ENCODE results near the gene MSH2. TPM values are rescaled to one million over a fixed set of nuclear protein-coding genes. Genes with fewer than 3 reads are reported as not detected.
"Not testable (repeated sequence)": the region's sequence is repeated elsewhere in the genome, so short reads cannot be mapped to it uniquely, and the experiment has no call there.

The MSH2 gene
- total RNA-seq, 1 donor from 2014 or later = 9.3 TPM

DNA sequence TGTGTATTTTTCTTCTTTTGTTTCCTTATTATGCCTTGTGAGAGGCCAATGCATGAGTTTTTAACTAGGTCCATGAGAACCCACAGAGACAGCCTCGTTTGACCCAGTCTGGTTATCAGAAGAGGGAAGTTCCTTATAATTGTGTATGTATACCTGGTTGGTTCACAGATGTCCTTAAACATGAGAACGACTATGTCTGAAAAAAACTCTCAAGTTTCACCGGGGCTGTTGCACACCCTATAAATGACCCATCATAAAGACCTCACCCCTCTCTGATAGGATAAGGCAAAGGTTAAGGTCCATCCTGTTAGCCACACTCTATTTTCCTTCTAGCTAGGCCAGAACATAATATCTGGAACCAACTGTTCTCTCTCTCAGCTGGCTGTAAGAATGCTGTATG is 42.7 kb upstream of the MSH2 start:
- no peak overlapping the region for H3K27ac ChIP-seq
- no peaks in the 10 kb centered on the region for H3K27me3 ChIP-seq
- H3K4me1 ChIP-seq = no peaks in the 10 kb centered on the region
- H3K36me3 ChIP-seq = no peaks in the 10 kb centered on the region
- no peak for DNase-seq (ENCODE audit: extremely low spot score in 2 of 2)
- no peak overlapping the region for H3K4me3 ChIP-seq
- TF ChIP-seq POLR2AphosphoS5 (IDR thresholded peaks at IDR 0.05; ENCODE audit: insufficient read depth in 1 of 2, low read depth in 1 of 2) (no peak), POLR2A (IDR thresholded peaks at IDR 0.05) (no peak)
- TF ChIP-seq, protein P1, sequence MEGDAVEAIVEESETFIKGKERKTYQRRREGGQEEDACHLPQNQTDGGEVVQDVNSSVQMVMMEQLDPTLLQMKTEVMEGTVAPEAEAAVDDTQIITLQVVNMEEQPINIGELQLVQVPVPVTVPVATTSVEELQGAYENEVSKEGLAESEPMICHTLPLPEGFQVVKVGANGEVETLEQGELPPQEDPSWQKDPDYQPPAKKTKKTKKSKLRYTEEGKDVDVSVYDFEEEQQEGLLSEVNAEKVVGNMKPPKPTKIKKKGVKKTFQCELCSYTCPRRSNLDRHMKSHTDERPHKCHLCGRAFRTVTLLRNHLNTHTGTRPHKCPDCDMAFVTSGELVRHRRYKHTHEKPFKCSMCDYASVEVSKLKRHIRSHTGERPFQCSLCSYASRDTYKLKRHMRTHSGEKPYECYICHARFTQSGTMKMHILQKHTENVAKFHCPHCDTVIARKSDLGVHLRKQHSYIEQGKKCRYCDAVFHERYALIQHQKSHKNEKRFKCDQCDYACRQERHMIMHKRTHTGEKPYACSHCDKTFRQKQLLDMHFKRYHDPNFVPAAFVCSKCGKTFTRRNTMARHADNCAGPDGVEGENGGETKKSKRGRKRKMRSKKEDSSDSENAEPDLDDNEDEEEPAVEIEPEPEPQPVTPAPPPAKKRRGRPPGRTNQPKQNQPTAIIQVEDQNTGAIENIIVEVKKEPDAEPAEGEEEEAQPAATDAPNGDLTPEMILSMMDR (IDR thresholded peaks at IDR 0.05) = no peak
- intact Hi-C loops (cut with DNase I) = no loop called here
- H3K9me3 ChIP-seq = no peaks in the 10 kb centered on the region

DNA sequence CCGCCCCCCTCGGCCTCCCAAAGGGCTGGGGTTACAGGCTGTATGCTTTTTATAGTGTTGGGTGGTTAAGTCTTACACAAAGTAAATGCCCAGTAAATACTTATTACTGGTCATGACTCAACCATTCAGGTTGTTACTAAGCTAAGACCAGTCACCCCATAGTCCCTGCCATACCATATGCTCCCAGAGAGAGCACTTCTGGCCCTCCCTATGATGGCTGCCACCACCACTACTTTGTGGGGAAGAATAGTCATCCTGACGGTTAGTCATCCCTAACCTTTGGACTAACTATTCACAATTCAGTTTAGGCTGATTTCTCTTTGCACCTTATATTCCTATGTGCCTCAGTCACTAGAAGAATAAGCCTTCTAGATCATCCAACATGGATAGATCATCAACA is 42.0 kb upstream of the MSH2 start:
- H3K4me3 ChIP-seq = no peak overlapping the region
- no peaks in the 10 kb centered on the region for H3K36me3 ChIP-seq
- H3K27ac ChIP-seq = no peak overlapping the region
- no peaks in the 10 kb centered on the region for H3K4me1 ChIP-seq
- no peaks in the 10 kb centered on the region for H3K9me3 ChIP-seq
- no peak for TF ChIP-seq POLR2A (IDR thresholded peaks at IDR 0.05)
- TF ChIP-seq, protein P1 (IDR thresholded peaks at IDR 0.05) = no peak
- TF ChIP-seq POLR2AphosphoS5 (IDR thresholded peaks at IDR 0.05; ENCODE audit: insufficient read depth in 1 of 2, low read depth in 1 of 2) = no peak
- no peak for DNase-seq (ENCODE audit: extremely low spot score in 2 of 2)
- intact Hi-C loops (cut with DNase I) = no loop called here
- no peaks in the 10 kb centered on the region for H3K27me3 ChIP-seq

- H3K27ac ChIP-seq; intact Hi-C loops (cut with DNase I); DNase-seq (ENCODE audit: extremely low spot score in 2 of 2); H3K36me3 ChIP-seq; H3K4me3 ChIP-seq; H3K9me3 ChIP-seq; H3K4me1 ChIP-seq; H3K27me3 ChIP-seq: not testable (repeated sequence)
These were observed 41.3 kb upstream of the MSH2 start for GRCh38 chr2:47361505-47362229.

GRCh38 chr2:47373747-47374146 is 29.2 kb upstream of the MSH2 start:
- Histone ChIP-seq H3K4me1 (peaks cover 15% of the 10 kb centered on the region), H3K9me3 (no peaks in the 10 kb centered on the region), H3K36me3 (no peaks in the 10 kb centered on the region), H3K27ac (no peak overlapping the region), H3K4me3 (no peak overlapping the region), H3K27me3 (no peaks in the 10 kb centered on the region)
- TF ChIP-seq, protein P1 (IDR thresholded peaks at IDR 0.05) = no peak
- TF ChIP-seq POLR2AphosphoS5 (IDR thresholded peaks at IDR 0.05; ENCODE audit: insufficient read depth in 1 of 2, low read depth in 1 of 2) (no peak), POLR2A (IDR thresholded peaks at IDR 0.05) (no peak)
- DNase-seq (ENCODE audit: extremely low spot score in 2 of 2) = no peak
- intact Hi-C loops (cut with DNase I) = no loop called here

GRCh38 chr2:47375307-47375706 is 27.6 kb upstream of the MSH2 start:
- intact Hi-C loops (cut with DNase I) = no loop called here
- H3K27ac ChIP-seq = no peak overlapping the region
- H3K36me3 ChIP-seq = no peaks in the 10 kb centered on the region
- no peaks in the 10 kb centered on the region for H3K4me1 ChIP-seq
- no peak overlapping the region for H3K4me3 ChIP-seq
- no peak for TF ChIP-seq POLR2AphosphoS5 (IDR thresholded peaks at IDR 0.05; ENCODE audit: insufficient read depth in 1 of 2, low read depth in 1 of 2)
- TF ChIP-seq POLR2A (IDR thresholded peaks at IDR 0.05) = no peak
- TF ChIP-seq, protein P1 (IDR thresholded peaks at IDR 0.05) = no peak
- DNase-seq (ENCODE audit: extremely low spot score in 2 of 2) = no peak
- no peaks in the 10 kb centered on the region for H3K27me3 ChIP-seq
- no peaks in the 10 kb centered on the region for H3K9me3 ChIP-seq

Measured in vagina (tissue), 2 donors.